Vagina (tissue), 2 donors: ENCODE measurements around the gene NEAT1. TPM values are rescaled to one million over a fixed set of nuclear protein-coding genes. Genes with fewer than 3 reads are reported as not detected.

Experiments
- DNase-seq, 2 donors: peaks; one replicate each; pipeline ENCODE4 v3.0.0-alpha.2; 2017; ENCODE audit errors: extremely low spot score in 2 of 2
- H3K27ac ChIP-seq: fragments of 200-600 bp; sonication (generic); one replicate; pipeline ENCODE4 v1.5.1; 2019
- H3K27me3 ChIP-seq: fragments of 200-600 bp; sonication (generic); one replicate; pipeline ENCODE4 v1.5.1; 2019
- H3K36me3 ChIP-seq, 2 donors: fragments of 200-600 bp; sonication (generic); one replicate each; pipeline ENCODE4 v1.5.1; 2017 to 2019
- H3K4me1 ChIP-seq: fragments of 200-600 bp; sonication (generic); one replicate; pipeline ENCODE4 v1.5.1; 2019
- H3K4me3 ChIP-seq, 2 donors: fragments of 200-600 bp; sonication (generic); 1 replicate in 1 of 2; 2 replicates in 1 of 2; pipeline ENCODE4 v1.5.1; 2016 to 2019
- H3K9me3 ChIP-seq: fragments of 200-600 bp; sonication (generic); one replicate; pipeline ENCODE4 v1.5.1; 2019
- POLR2A ChIP-seq, 2 donors: fragments of 450-650 bp; IDR thresholded peaks; one replicate each; pipeline ENCODE4 v1.6.1; 2017; ENCODE audit warnings: antibody characterized with exemption in 2 of 2, mild to moderate bottlenecking in 2 of 2, moderate library complexity in 2 of 2
- POLR2AphosphoS5 ChIP-seq, 2 donors: sonication (generic); formaldehyde crosslinking; IDR thresholded peaks; one replicate each; pipeline ENCODE4 v1.9.0; 2017; ENCODE audit warnings: antibody characterized with exemption in 2 of 2, mild to moderate bottlenecking in 2 of 2, low read depth in 1 of 2; ENCODE audit not compliant: insufficient read depth in 1 of 2
- intact Hi-C: fragments of 100-400 bp; cut with DNase I; formaldehyde crosslinking; loops from one replicate; pipeline ENCODE4 v1.15.1; 2023
- total RNA-seq: library from RNA; depleted of rRNA; stranded (reverse); fragments of >200 nt; gene quantifications from one replicate; pipeline ENCODE4 v1.2.3, GENCODE V29; 2016
- TF ChIP-seq, protein P1 (sequence below), 3 experiments: fragments of 450-650 bp in 2 of 3; fragments of 200-600 bp in 1 of 3; sonication (generic) in 1 of 3; IDR thresholded peaks; one replicate each; pipeline ENCODE4 v1.5.1; 2017 to 2019; ENCODE audit warnings: antibody characterized with exemption in 3 of 3, mild to moderate bottlenecking in 2 of 3, moderate library complexity in 2 of 3

The NEAT1 gene
- total RNA-seq, 1 donor from 2014 or later = 857 TPM

DNA sequence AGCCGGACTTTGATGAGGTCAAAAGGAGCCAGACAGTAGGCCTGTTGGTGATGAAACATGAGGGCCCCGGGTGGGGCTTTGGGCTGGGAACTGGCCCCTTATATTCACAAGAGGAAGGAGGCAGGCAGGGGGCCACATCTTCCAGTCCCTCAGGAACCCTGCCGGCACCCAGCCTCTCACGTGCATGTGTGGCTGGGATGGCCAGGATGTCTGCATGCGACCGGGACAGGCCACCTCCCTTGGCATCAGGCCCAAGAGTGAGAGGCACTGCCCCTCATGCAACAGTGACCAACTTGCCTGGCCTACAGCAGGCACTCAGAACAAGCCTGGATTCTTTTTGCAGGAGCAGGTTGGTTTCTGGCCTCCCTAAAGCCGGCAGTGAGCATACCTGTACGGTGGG, 45.6 kb upstream of the NEAT1 start:
- no peaks in the 10 kb centered on the region for H3K36me3 ChIP-seq
- TF ChIP-seq POLR2AphosphoS5 (IDR thresholded peaks at IDR 0.05; ENCODE audit: insufficient read depth in 1 of 2, low read depth in 1 of 2) (no peak), POLR2A (IDR thresholded peaks at IDR 0.05) (no peak)
- TF ChIP-seq, protein P1, sequence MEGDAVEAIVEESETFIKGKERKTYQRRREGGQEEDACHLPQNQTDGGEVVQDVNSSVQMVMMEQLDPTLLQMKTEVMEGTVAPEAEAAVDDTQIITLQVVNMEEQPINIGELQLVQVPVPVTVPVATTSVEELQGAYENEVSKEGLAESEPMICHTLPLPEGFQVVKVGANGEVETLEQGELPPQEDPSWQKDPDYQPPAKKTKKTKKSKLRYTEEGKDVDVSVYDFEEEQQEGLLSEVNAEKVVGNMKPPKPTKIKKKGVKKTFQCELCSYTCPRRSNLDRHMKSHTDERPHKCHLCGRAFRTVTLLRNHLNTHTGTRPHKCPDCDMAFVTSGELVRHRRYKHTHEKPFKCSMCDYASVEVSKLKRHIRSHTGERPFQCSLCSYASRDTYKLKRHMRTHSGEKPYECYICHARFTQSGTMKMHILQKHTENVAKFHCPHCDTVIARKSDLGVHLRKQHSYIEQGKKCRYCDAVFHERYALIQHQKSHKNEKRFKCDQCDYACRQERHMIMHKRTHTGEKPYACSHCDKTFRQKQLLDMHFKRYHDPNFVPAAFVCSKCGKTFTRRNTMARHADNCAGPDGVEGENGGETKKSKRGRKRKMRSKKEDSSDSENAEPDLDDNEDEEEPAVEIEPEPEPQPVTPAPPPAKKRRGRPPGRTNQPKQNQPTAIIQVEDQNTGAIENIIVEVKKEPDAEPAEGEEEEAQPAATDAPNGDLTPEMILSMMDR (IDR thresholded peaks at IDR 0.05) = no peak
- intact Hi-C loops = no loop called here

DNA sequence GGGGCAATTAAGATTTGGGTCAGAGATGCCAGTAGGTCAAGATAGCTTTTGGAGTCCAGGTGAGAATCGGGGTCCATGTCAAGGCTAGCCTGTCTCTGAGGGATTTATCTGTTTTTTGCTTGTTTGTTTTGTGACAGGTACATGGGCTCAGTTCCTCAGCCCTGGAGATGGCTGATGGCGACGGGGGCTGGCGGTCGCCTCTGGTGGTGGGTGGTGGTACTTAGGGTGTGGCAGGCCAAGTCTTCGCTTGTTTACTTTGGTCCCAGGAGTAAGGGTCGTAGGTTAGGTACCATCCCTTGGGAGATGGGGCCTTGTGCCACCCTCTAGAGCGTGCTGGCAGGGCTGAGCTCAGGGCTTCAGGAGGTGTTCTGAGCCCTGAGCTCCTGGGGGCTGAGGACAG, 44.8 kb upstream of the NEAT1 start:
- intact Hi-C loops = loop anchor here (2.0 kb wide), 1 partner anchor 23 kb away; the partner anchor contains the start of gene TIGD3

More for the DNA sequence above, 45.6 kb upstream of the NEAT1 start:
- Histone ChIP-seq H3K4me3 (no peak overlapping the region), H3K27me3 (no peaks in the 10 kb centered on the region), H3K9me3 (no peaks in the 10 kb centered on the region), H3K27ac (no peak overlapping the region), H3K4me1 (peaks cover 21% of the 10 kb centered on the region)
- DNase-seq = no peak

DNA sequence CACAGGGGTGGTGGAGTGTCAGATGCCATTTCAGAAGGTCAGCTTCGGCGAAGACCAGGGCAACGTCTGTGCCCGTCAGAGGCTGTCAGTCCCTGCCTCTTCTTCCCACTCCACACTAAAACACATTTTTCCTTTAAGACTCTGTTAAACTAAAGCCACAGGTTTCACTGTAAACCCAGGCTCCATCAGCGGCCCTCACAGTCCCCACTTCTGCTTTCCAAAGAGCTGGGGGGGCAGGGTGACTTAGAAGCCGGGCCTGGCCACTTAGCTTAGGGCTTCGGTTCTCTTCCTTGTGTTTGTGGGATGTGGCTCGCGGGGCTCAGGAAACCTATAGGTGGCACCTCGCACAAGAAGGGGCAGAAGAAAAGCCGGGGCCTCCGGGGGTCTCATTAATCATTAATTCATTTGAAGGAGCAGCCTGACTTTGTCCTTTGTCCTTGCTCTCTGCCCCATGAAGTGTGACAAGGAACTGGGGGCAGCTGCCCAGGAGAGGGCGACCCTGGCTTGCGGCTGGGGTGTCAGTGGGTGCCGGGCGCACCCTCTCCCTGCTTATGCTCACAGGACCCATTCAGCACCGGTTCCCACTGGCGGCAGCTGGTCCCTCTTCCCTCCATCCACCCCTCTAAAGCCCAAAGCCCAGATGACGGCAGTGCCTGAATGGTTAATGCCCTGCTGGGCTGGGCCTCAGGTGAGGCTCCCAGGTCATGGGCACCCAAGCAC, 44.2 kb upstream of the NEAT1 start:
- H3K36me3 ChIP-seq = no peaks in the 10 kb centered on the region
- peaks cover 32% of the 10 kb centered on the region for H3K4me1 ChIP-seq
- TF ChIP-seq, protein P1 (IDR thresholded peaks at IDR 0.05) = no peak
- TF ChIP-seq POLR2A (IDR thresholded peaks at IDR 0.05) (no peak), POLR2AphosphoS5 (IDR thresholded peaks at IDR 0.05; ENCODE audit: insufficient read depth in 1 of 2, low read depth in 1 of 2) (no peak)
- no peak for DNase-seq
- no peaks in the 10 kb centered on the region for H3K27me3 ChIP-seq
- no peaks in the 10 kb centered on the region for H3K9me3 ChIP-seq
- H3K27ac ChIP-seq = no peak overlapping the region
- H3K4me3 ChIP-seq = no peak overlapping the region
- intact Hi-C loops = loop anchor here (2.0 kb wide), 1 partner anchor 24 kb away; the partner anchor contains the start of gene TIGD3

More for the DNA sequence above, 44.8 kb upstream of the NEAT1 start:
- Histone ChIP-seq H3K4me1 (peaks cover 26% of the 10 kb centered on the region), H3K27me3 (no peaks in the 10 kb centered on the region), H3K9me3 (no peaks in the 10 kb centered on the region), H3K27ac (no peak overlapping the region), H3K4me3 (no peak overlapping the region), H3K36me3 (no peaks in the 10 kb centered on the region)
- DNase-seq = no peak
- TF ChIP-seq, protein P1 (IDR thresholded peaks at IDR 0.05) = no peak
- TF ChIP-seq POLR2A (IDR thresholded peaks at IDR 0.05) = no peak
- no peak for TF ChIP-seq POLR2AphosphoS5 (IDR thresholded peaks at IDR 0.05; ENCODE audit: insufficient read depth in 1 of 2, low read depth in 1 of 2)

DNA sequence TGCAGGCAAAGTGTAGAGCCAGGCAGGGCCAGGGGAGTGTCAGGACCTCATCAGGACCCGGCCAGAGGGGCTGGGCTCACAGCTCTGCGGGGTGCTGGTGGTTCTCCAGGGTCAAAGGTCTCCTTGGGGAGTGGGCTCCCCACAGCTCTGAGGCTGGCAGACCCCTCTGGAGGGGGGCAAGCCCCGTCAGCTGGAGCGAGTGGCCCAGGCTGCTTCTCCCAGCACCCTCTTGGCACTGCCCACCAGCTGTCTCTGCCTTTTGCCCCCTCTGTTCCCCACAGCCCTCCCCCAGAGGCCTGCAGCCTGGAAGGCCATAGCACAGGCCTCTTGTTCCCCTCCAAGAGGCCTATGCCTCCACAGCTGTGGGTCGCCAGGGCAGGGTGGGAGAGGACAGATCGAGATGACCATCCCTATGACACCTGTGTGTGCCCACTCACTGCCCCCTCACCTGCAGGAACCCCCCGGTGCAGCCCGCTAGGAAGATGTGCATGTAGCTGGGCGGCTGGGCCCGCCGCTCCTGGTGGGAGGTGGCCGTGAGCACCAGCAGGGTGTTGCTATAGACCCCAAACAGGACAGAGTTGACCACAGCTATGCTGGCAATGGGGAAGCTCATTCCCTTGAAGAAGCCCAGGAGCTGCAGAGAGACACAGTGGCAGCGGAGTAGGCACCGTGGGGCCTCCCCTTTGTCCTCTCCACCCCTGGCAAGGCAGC, 43.5 kb upstream of the NEAT1 start:
- H3K4me1 ChIP-seq = peaks cover 39% of the 10 kb centered on the region
- no peaks in the 10 kb centered on the region for H3K9me3 ChIP-seq
- no peaks in the 10 kb centered on the region for H3K36me3 ChIP-seq
- H3K4me3 ChIP-seq = no peak overlapping the region
- intact Hi-C loops = loop anchor here (2.0 kb wide), 1 partner anchor 24 kb away; the partner anchor contains the start of gene TIGD3
- no peak for DNase-seq
- no peaks in the 10 kb centered on the region for H3K27me3 ChIP-seq
- no peak overlapping the region for H3K27ac ChIP-seq
- TF ChIP-seq POLR2A (IDR thresholded peaks at IDR 0.05) (no peak), POLR2AphosphoS5 (IDR thresholded peaks at IDR 0.05; ENCODE audit: insufficient read depth in 1 of 2, low read depth in 1 of 2) (no peak)
- TF ChIP-seq, protein P1 (IDR thresholded peaks at IDR 0.05) = no peak
